ENCODE results near the gene PDE4D.

DNA sequence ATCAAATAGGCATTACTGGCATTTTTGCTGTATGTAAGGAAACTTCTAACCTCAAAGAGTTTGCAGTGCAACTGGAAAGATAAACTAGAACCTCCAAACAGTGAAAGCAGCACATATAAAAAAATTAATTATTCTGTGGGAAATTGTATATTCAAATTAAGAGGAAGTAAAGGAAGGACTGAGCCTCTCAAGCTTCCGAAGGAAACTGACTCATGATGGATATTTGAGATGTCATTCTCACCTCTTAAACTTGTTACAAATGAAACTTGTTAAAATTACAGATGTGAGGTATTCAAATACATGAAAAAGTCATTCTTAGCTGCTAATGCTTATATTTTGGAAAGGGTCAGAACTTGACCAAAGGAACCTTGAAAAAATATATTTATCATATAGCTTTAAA lies 538.7 kb downstream of the PDE4D start:
- TF ChIP-seq, protein P1, sequence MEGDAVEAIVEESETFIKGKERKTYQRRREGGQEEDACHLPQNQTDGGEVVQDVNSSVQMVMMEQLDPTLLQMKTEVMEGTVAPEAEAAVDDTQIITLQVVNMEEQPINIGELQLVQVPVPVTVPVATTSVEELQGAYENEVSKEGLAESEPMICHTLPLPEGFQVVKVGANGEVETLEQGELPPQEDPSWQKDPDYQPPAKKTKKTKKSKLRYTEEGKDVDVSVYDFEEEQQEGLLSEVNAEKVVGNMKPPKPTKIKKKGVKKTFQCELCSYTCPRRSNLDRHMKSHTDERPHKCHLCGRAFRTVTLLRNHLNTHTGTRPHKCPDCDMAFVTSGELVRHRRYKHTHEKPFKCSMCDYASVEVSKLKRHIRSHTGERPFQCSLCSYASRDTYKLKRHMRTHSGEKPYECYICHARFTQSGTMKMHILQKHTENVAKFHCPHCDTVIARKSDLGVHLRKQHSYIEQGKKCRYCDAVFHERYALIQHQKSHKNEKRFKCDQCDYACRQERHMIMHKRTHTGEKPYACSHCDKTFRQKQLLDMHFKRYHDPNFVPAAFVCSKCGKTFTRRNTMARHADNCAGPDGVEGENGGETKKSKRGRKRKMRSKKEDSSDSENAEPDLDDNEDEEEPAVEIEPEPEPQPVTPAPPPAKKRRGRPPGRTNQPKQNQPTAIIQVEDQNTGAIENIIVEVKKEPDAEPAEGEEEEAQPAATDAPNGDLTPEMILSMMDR (IDR thresholded peaks at IDR 0.05), result no peak
- TF ChIP-seq POLR2A (IDR thresholded peaks at IDR 0.05), result no peak
- no peak for TF ChIP-seq EP300 (IDR thresholded peaks at IDR 0.05)

All from tibial nerve (tissue), 4 donors.